ENCODE data around the gene PEX6.

PEX6 gene

GRCh38 chr6:42962502-42963178 is 16.3 kb downstream of the PEX6 start:
- Histone ChIP-seq H2AK5ac (ENCODE audit: low read depth, low read length) (no peak overlapping the region), H3K79me1 (ENCODE audit: low read depth, low read length) (no peaks in the 10 kb centered on the region), H3K4me2 (ENCODE audit: insufficient read depth, low read length, poor library complexity, severe bottlenecking) (no peak overlapping the region), H3K9me3 (replicated peaks in 1 of 2; ENCODE audit: control insufficient read depth in 2 of 2, insufficient read depth in 1 of 2, low read depth in 1 of 2, low read length in 2 of 2) (peaks cover 0 to 3% of the 10 kb centered on the region in 2 donors), H3K14ac (ENCODE audit: low read length) (no peak overlapping the region), H3K4ac (ENCODE audit: low read length) (no peak overlapping the region), H3K36me3 (replicated peaks in 1 of 2; ENCODE audit: control insufficient read depth in 2 of 2, insufficient read depth in 2 of 2, low read length in 2 of 2) (peaks cover 5 to 34% of the 10 kb centered on the region in 2 donors), H2BK120ac (ENCODE audit: low read depth, low read length) (no peak overlapping the region), H3K4me3 (ENCODE audit: low read length in 2 of 2) (no peak overlapping the region), H3K27ac (replicated peaks; ENCODE audit: low read length) (no peak overlapping the region), H3K23ac (ENCODE audit: low read depth, low read length, poor library complexity) (no peak overlapping the region), H2BK5ac (ENCODE audit: low read length) (no peak overlapping the region), H3K9ac (ENCODE audit: low read depth, low read length, poor library complexity) (no peak overlapping the region), H2BK12ac (ENCODE audit: low read length) (no peak overlapping the region), H3K4me1 (ENCODE audit: control insufficient read depth in 2 of 2, insufficient read depth in 1 of 2, low read depth in 1 of 2, low read length in 2 of 2) (peaks cover 0 to 11% of the 10 kb centered on the region in 2 donors), H2AFZ (ENCODE audit: low read length) (no peak overlapping the region), H3K27me3 (ENCODE audit: control insufficient read depth in 3 of 3, insufficient read depth in 3 of 3, low read depth in 1 of 3, low read length in 3 of 3) (peaks cover 0 to 23% (median 0%) of the 10 kb centered on the region in 3 experiments), H2BK15ac (ENCODE audit: low read length) (no peak overlapping the region), H3K18ac (ENCODE audit: low read length) (peak overlapping the region; percentile 32), H4K8ac (ENCODE audit: low read depth, low read length) (no peak overlapping the region), H4K91ac (ENCODE audit: low read depth, low read length, poor library complexity) (no peak overlapping the region)
- no CpG with 5 or more reads among the region's 13 CpGs for WGBS, 2 donors (ENCODE audit: extremely low coverage in 2 of 2, insufficient read length in 2 of 2, insufficient replicate concordance in 1 of 2)
- no peak for DNase-seq (ENCODE audit: low spot score)

- Histone ChIP-seq H2AFZ (ENCODE audit: low read length) (no peak overlapping the region), H3K4me3 (ENCODE audit: low read length in 2 of 2) (no peak overlapping the region), H3K27me3 (ENCODE audit: control insufficient read depth in 3 of 3, insufficient read depth in 3 of 3, low read depth in 1 of 3, low read length in 3 of 3) (peaks cover 0 to 23% (median 0%) of the 10 kb centered on the region in 3 experiments), H3K18ac (ENCODE audit: low read length) (peak overlapping the region; percentile 48), H3K27ac (replicated peaks; ENCODE audit: low read length) (no peak overlapping the region), H3K4me1 (ENCODE audit: control insufficient read depth in 2 of 2, insufficient read depth in 1 of 2, low read depth in 1 of 2, low read length in 2 of 2) (peaks cover 0 to 11% of the 10 kb centered on the region in 2 donors), H3K9ac (ENCODE audit: low read depth, low read length, poor library complexity) (no peak overlapping the region), H3K9me3 (replicated peaks in 1 of 2; ENCODE audit: control insufficient read depth in 2 of 2, insufficient read depth in 1 of 2, low read depth in 1 of 2, low read length in 2 of 2) (peaks cover 0 to 3% of the 10 kb centered on the region in 2 donors), H2BK15ac (ENCODE audit: low read length) (no peak overlapping the region), H3K36me3 (replicated peaks in 1 of 2; ENCODE audit: control insufficient read depth in 2 of 2, insufficient read depth in 2 of 2, low read length in 2 of 2) (peaks cover 5 to 34% of the 10 kb centered on the region in 2 donors), H2BK120ac (ENCODE audit: low read depth, low read length) (no peak overlapping the region), H2BK5ac (ENCODE audit: low read length) (no peak overlapping the region), H4K91ac (ENCODE audit: low read depth, low read length, poor library complexity) (no peak overlapping the region), H3K23ac (ENCODE audit: low read depth, low read length, poor library complexity) (peak overlapping the region; percentile 65), H3K4ac (ENCODE audit: low read length) (no peak overlapping the region), H2BK12ac (ENCODE audit: low read length) (no peak overlapping the region), H3K14ac (ENCODE audit: low read length) (no peak overlapping the region), H4K8ac (ENCODE audit: low read depth, low read length) (no peak overlapping the region), H2AK5ac (ENCODE audit: low read depth, low read length) (no peak overlapping the region), H3K79me1 (ENCODE audit: low read depth, low read length) (no peaks in the 10 kb centered on the region), H3K4me2 (ENCODE audit: insufficient read depth, low read length, poor library complexity, severe bottlenecking) (no peak overlapping the region)
- DNase-seq (ENCODE audit: low spot score) = no peak
- no CpG with 5 or more reads among the region's 12 CpGs for WGBS, 2 donors (ENCODE audit: extremely low coverage in 2 of 2, insufficient read length in 2 of 2, insufficient replicate concordance in 1 of 2)
Observed at GRCh38 chr6:42962096-42962495, 16.9 kb downstream of the PEX6 start.

- Histone ChIP-seq H2AFZ (ENCODE audit: low read length) (no peak overlapping the region), H3K4me2 (ENCODE audit: insufficient read depth, low read length, poor library complexity, severe bottlenecking) (peak overlapping the region; percentile 91), H2BK5ac (ENCODE audit: low read length) (no peak overlapping the region), H3K4me1 (ENCODE audit: control insufficient read depth in 2 of 2, insufficient read depth in 1 of 2, low read depth in 1 of 2, low read length in 2 of 2) (peaks cover 0 to 11% of the 10 kb centered on the region in 2 donors), H4K8ac (ENCODE audit: low read depth, low read length) (no peak overlapping the region), H3K79me1 (ENCODE audit: low read depth, low read length) (no peaks in the 10 kb centered on the region), H3K4me3 (ENCODE audit: low read length in 2 of 2) (peak overlapping the region in 1 of 2 donors; percentile 83), H3K27me3 (ENCODE audit: control insufficient read depth in 3 of 3, insufficient read depth in 3 of 3, low read depth in 1 of 3, low read length in 3 of 3) (peaks cover 0 to 23% (median 0%) of the 10 kb centered on the region in 3 experiments), H3K23ac (ENCODE audit: low read depth, low read length, poor library complexity) (peak overlapping the region; percentile 69), H2BK120ac (ENCODE audit: low read depth, low read length) (no peak overlapping the region), H2BK12ac (ENCODE audit: low read length) (no peak overlapping the region), H4K91ac (ENCODE audit: low read depth, low read length, poor library complexity) (no peak overlapping the region), H3K4ac (ENCODE audit: low read length) (no peak overlapping the region), H3K36me3 (replicated peaks in 1 of 2; ENCODE audit: control insufficient read depth in 2 of 2, insufficient read depth in 2 of 2, low read length in 2 of 2) (peaks cover 3 to 28% of the 10 kb centered on the region in 2 donors), H2BK15ac (ENCODE audit: low read length) (peak overlapping the region; percentile 21), H3K18ac (ENCODE audit: low read length) (peak overlapping the region; percentile 61), H2AK5ac (ENCODE audit: low read depth, low read length) (peak overlapping the region; percentile 82), H3K27ac (replicated peaks; ENCODE audit: low read length) (no peak overlapping the region), H3K14ac (ENCODE audit: low read length) (no peak overlapping the region), H3K9me3 (replicated peaks in 1 of 2; ENCODE audit: control insufficient read depth in 2 of 2, insufficient read depth in 1 of 2, low read depth in 1 of 2, low read length in 2 of 2) (peaks cover 0 to 3% of the 10 kb centered on the region in 2 donors), H3K9ac (ENCODE audit: low read depth, low read length, poor library complexity) (peak overlapping the region; percentile 57)
- WGBS, 2 donors (ENCODE audit: extremely low coverage in 2 of 2, insufficient read length in 2 of 2, insufficient replicate concordance in 1 of 2) = no CpG with 5 or more reads among the region's 15 CpGs
- DNase-seq (ENCODE audit: low spot score) = no peak
Observed at GRCh38 chr6:42961020-42961470, 17.9 kb downstream of the PEX6 start.

- Histone ChIP-seq H2BK5ac (ENCODE audit: low read length) (no peak within 1 kb of the TSS), H3K18ac (ENCODE audit: low read length) (peak within 1 kb of the TSS; percentile 61), H3K23ac (ENCODE audit: low read depth, low read length, poor library complexity) (peak within 1 kb of the TSS; percentile 69), H3K14ac (ENCODE audit: low read length) (no peak within 1 kb of the TSS), H4K91ac (ENCODE audit: low read depth, low read length, poor library complexity) (no peak within 1 kb of the TSS), H3K36me3 (replicated peaks in 1 of 2; ENCODE audit: control insufficient read depth in 2 of 2, insufficient read depth in 2 of 2, low read length in 2 of 2) (peaks cover 2 to 24% of the 10 kb centered on the region in 2 donors), H3K9me3 (replicated peaks in 1 of 2; ENCODE audit: control insufficient read depth in 2 of 2, insufficient read depth in 1 of 2, low read depth in 1 of 2, low read length in 2 of 2) (peaks cover 0 to 3% of the 10 kb centered on the region in 2 donors), H4K8ac (ENCODE audit: low read depth, low read length) (no peak within 1 kb of the TSS), H2BK120ac (ENCODE audit: low read depth, low read length) (no peak within 1 kb of the TSS), H3K27me3 (ENCODE audit: control insufficient read depth in 3 of 3, insufficient read depth in 3 of 3, low read depth in 1 of 3, low read length in 3 of 3) (peaks cover 0 to 23% (median 0%) of the 10 kb centered on the region in 3 experiments), H3K4me1 (ENCODE audit: control insufficient read depth in 2 of 2, insufficient read depth in 1 of 2, low read depth in 1 of 2, low read length in 2 of 2) (peaks cover 0 to 11% of the 10 kb centered on the region in 2 donors), H3K4me3 (ENCODE audit: low read length in 2 of 2) (peak within 1 kb of the TSS in 1 of 2 donors; percentile 83), H2AFZ (ENCODE audit: low read length) (no peak within 1 kb of the TSS), H3K4me2 (ENCODE audit: insufficient read depth, low read length, poor library complexity, severe bottlenecking) (peak within 1 kb of the TSS; percentile 91), H2BK15ac (ENCODE audit: low read length) (peak within 1 kb of the TSS; percentile 21), H3K27ac (replicated peaks; ENCODE audit: low read length) (no peak within 1 kb of the TSS), H3K79me1 (ENCODE audit: low read depth, low read length) (no peaks in the 10 kb centered on the region), H2AK5ac (ENCODE audit: low read depth, low read length) (peak within 1 kb of the TSS; percentile 82), H3K4ac (ENCODE audit: low read length) (no peak within 1 kb of the TSS), H3K9ac (ENCODE audit: low read depth, low read length, poor library complexity) (peak within 1 kb of the TSS; percentile 71), H2BK12ac (ENCODE audit: low read length) (no peak within 1 kb of the TSS)
- WGBS, 2 donors (ENCODE audit: extremely low coverage in 2 of 2, insufficient read length in 2 of 2, insufficient replicate concordance in 1 of 2) = no CpG with 5 or more reads among the region's 62 CpGs
- DNase-seq (ENCODE audit: low spot score) = peak; percentile 42
Observed at GRCh38 chr6:42960243-42961019, 18.6 kb downstream of the PEX6 start, which contains the start of gene GNMT. Gene GNMT (plus strand): TSS chr6:42960754. CDS start chr6:42960768, 14 bp downstream.
